HG03565 (cell line): ENCODE results near the gene CTNND2.
A peak's percentile ranks its signal among the peaks of the same experiment; 100 is the strongest.
"Not testable (repeated sequence)": the region's sequence is repeated elsewhere in the genome, so short reads cannot be mapped to it uniquely, and the experiment has no call there.

Experiments
- ATAC-seq: cut with Tn5 transposase; IDR thresholded peaks from one replicate; pipeline ENCODE4 v1.9.1; 2021; ENCODE audit warnings: mild to moderate bottlenecking, moderate library complexity; ENCODE audit not compliant: unreplicated experiment

CTNND2 gene

DNA sequence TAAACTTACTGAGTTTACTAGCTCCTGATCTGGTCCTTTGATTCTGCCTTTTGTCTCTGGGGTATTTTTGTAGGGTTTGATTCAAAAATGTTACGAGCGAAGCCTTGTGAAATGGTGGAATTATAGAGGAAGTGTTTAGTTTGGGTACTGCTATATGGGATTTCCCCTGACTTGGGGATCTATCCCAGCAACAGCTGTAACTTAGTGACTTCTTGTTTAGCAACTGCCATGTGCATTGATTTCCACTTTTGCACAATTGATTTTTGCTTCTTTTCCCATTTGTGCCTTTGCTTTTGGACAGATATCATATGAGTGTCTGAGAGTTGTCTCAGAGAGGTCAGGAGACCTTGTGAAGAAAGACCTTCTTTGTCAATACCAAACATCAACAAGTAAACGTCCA lies 894.7 kb downstream of the CTNND2 start:
- ATAC-seq: no peak

DNA sequence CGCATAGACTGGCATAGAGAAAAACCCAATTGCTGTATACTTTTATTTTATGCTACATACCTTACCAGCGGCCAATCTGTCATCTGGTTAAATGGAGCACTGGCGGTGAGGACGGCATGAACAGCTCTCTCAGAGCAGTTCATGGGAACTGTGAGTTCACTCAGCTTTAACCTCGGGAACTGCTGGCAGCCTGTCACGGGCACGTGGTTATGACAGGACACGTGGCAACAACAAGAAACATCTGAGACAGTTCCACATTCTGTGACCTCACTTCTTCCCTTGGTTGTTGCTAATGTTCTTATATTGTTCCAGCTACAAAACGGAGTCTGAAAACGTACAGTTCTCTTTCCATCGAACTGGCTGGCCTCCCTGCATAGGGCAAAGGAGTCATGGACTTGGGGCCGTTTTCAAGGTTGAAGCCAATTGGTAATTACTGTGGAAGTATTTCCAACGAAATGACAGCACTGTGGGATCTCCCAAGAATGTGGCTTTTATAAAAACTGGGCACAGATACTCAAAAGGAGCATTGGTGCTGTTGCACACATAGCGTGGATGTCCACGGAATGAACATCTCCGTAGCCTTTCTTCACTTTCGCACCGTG lies 896.9 kb downstream of the CTNND2 start:
- no peak for ATAC-seq

DNA sequence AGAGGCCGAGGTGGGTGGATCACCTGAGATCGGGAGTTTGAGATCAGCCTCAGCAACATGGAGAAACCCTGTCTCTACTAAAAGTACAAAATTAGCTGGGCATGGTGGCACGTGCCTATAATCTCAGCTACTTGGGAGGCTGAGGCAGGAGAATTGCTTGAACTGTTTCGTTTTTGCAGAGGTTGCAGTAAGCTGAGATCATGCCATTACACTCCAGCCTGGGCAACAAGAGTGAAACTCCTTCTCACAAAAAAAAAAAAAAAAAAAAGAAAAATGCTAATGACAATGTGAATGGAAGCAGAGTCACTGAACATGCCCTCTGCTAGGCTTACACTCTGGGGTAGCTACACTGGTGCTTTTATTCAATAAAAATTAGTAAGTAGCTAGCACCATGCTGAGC lies 899.7 kb downstream of the CTNND2 start:
- not testable (repeated sequence) for ATAC-seq

DNA sequence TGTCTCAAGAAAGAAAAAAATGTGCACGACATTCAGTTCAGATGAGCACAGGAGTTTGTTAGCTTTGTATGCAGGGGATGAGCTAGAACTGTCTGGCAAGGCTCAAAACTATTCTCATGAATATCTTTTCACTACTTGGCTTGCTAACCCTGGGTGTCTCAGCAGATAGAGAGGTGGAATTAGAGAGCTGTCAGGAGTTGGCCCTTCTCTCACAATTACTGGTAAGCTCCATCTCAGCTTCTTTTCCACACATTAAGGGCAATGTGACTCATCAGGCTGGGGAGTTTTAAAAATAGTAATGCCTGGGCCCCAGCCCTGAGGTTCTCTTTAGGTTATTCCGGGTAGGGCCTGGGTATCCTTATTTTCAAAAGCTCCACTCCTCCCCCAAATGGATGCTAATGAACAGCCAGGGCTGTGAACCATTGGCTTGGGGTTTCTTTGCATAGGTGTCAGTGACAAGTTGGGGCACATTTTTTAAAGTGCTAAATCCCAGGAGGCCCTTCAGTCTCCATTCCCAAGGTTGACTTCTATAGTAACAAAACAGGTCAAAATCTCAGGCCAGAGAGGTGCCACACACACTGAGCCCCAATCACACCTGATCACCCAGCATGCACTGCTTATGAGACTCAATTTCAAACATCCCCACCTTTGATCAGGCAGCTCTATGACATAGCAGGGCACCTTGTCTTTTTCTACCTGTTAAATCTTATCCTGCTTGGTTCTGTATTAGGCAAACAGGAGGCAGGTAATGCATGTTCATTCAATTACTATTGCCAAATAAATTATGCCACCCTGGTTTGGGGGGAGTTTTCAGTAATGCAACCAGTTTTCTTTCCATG lies 903.5 kb downstream of the CTNND2 start:
- no peak for ATAC-seq

DNA sequence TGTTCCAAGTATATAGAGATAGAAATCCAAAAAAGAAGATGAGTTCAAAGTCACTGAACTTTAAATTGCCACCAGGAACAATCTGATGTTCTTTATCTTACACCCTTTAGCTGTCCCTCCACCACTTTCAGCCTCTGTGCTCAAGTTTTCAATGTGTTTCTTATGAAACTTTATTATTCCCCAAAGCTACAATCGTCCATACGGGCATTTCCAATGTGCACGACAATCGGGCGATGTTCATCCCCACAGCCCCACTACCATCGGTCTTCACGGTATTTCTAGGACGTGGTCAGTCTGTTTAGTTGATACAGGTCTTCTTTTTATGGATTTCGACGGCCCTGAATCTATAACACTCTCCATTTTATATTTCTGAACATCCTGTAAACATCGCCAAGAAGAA lies 904.5 kb downstream of the CTNND2 start:
- ATAC-seq: no peak

DNA sequence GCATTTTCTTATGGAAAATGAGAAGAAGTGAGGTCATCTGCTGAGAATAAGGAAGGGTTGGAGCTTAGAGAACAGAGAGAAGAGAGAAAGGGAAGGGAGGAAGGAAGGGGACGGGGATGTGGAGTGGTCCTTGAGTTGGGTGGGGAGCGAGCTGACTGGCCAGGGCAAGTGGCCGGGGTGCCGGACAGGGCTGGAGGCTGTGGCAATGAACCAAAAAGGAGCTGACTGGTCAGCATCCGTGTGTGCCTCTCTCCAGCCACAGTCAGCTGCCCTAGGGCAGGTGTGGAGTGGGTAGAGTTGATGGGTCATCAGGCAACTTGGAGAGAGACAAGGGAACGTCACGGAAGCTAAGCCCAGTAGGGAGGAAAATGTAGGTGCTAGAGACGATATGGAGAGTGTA lies 908.4 kb downstream of the CTNND2 start:
- no peak for ATAC-seq

DNA sequence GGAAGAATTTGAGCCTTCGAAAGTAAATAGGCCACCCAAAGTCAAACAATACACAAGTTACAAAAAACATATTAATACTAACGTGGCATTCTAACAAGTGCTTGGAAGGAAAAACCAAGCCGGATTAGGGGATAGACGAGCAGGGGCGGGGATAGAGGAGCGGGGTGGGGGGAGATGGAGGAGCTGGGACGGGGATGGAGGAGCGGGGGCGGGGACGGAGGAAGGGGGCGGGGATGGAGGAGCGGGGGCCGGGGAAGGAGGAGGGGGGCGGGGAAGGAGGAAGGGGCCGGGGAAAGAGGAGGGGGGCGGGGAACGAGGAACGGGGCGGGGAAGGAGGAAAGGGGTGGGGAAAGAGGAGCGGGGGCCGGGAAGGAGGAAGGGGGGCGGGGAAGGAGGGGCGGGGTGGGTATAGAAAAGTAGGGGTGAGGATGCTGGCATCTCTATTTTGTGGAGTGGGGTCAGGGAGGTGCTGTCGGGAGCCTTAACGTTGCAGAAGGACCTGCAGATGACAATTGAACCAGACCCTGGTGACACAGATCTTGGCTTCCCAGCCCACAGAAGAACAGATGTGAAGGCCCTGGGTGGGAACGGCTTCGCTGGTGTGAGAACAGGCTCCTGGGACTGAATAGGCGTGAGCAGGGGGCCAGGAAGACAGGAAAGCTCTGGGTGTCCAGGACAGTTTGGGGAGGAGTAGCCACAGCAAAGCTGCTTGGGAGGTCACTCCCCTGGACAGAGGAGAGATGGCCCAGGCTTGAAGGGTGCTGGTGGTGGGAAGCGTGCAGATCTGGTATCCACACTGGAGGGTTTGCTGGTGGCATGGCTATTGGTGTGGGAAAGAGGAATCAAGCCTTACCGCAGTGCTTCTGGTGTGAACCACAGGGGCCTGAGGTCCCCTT lies 909.9 kb downstream of the CTNND2 start:
- no peak for ATAC-seq

DNA sequence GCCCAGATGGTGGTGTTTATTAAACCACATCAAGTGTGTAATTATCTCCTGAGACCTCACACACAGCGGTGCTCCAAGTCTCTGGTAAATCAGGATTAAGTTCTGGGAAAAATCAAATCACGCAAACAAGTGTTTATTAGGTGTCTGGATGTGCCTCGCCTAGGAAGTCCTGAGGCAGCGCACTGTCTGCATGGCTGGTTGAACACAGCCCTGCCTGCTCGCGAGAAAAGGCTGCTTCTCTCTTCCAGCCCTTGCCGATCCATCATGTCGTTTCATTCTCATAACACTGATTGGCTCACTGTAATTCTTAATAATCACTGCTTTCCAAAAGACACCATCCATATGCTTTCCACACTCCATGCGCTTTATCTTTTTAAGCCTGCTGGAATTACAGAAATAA lies 913.6 kb downstream of the CTNND2 start:
- no peak for ATAC-seq

DNA sequence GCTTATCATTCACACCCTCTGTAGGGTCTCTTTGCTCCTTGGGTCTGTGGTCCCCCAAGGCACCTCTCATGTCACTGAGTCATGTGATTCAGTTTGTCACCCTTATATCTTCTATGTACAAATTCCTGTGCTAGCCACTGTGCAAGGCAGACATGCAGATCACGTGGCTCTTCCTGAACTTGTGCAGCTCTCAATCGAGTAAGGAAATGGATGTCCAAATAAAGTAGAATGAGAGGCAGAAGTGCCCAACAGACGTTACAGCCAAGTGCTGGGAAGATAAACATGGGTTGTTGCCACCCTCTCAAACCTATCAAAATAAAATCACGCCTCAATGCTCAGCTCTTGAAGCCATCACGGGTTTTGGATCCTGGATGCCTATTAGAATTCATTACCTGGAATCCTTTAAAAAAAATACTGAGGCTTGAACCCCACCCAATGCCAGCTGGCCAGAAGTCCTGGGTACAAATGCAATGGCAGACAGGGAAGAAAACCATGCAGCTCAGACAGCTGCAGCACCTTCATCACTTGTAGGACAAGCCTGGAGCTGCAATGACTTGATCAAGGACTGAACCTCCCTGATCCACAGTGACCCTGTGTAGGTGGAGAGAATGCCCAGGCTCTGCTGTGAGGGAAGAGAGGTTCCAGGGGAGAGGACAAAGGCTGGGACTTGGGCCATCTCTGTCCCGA lies 914.5 kb downstream of the CTNND2 start:
- no peak for ATAC-seq

DNA sequence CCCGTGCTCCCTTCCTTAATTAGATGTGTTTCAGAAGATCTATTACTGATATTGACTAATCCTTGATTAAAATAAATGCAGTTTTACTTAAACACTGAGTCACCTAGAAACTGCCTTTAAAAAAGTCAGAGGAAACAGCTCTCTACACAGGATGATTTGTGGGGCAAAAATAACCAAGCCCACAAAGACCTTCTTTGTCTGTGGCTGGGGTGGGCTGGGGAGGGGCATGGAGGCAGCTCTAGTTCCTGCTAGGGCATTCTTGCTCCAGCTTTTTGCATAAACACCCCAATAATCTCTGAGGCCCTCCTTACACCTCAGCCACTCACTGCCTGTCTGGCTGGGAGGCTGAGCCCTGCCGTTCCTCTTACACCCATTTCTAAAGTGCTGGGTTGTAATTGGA lies 915.6 kb downstream of the CTNND2 start:
- ATAC-seq: no peak

DNA sequence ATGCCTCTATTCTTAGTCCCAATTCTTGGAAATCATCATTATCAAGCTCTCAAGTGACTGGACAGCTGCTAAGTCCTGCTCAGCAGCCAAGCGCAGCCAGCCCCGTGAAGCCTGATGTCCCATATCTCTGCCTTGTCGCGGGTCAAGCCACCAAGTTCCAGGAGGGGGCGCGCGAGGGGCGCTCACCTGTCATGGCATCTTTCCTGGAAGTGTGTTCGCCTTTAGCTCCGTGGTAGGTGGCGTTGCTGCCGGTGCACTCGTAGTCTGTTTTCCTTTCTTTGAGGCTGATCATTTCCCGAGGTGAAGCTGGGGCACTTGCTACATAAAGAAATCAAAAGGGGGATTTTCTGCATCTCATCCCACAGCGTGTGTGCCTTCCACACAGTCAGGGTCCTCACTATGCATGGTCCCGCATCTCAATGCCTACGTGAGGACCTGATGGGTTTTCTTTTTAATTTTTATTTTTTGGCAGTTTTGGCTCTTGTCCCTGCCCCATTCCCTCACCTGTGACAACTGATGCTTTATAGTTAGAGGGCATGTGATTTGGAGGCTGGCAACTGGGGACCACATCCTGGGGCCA lies 916.2 kb downstream of the CTNND2 start:
- peak; percentile 93 for ATAC-seq

DNA sequence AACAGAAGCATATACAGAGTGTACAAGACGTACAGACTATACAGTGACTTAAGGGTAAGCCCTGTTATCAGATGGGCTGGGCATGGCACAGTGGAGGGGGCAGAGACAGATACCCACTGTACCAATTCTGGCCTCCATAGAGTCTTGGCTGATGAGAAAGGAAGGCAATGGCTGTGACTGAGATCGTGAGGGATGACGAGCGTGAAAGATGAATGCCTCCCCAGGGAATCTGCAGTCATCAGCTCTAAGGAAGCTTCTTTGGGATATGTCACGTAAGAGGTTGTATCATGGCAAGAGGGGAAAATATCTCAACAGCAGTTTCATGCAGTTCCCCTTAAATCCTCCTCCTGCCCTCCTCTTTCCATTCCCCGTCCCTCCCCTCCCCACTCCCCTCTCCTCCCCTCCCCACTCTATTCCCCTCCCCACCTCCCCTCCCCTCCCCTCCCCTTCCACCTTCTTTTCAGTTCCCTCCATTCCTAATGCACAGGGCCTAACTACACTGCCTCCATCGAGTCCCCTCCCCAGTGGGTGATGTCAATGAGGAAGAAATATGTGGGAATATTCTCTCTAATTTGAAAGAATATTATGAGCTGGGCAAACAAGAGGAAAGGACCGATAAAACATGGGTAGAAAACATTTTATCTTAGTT lies 916.8 kb downstream of the CTNND2 start:
- ATAC-seq: no peak

DNA sequence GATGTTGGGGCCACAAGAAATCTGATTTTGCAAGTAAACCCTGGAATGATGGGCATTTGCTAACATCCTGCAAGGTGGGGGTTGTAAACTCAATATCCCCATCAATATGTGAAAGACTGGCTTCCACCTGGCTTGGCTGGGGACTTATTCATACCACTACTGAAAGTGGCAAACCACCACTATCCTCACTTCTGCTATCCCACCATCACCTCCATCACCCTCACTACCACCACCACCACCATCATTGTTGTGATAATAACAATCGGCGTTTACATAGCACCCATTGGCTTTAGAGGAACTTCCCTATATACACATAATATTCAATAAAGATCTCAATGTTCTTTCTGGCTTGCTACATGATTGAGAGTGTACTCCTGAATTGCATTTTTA lies 918.5 kb downstream of the CTNND2 start:
- no peak for ATAC-seq

DNA sequence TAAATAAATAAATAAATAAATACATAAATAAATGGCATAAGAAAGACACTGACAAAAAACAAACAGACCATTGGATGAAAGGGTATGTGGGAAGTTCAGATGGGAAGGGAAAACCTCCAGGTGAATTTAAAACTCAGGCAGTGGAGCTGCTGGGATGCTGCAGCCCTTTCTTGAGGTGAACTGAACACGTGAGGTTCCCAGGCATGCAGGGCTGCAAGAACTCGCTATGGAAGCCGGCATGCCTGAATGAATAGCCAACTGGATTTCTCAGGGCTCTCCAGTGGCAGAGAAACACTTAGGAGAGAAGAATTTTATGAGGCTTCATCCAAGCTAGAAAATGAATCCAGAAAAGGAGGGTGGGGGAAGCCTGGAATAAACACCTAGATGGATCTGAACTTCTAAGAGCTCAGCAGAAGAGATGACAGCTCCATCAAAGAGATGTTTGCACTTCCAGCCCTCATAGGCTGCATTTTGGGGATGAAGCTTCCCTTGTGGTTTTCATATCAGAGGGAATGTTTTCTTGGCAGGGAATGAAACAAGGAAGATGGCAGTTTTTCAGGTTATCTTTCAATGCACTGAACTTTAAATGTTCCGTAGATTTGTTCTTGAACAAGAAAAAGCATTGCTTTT lies 919.0 kb downstream of the CTNND2 start:
- ATAC-seq: no peak

DNA sequence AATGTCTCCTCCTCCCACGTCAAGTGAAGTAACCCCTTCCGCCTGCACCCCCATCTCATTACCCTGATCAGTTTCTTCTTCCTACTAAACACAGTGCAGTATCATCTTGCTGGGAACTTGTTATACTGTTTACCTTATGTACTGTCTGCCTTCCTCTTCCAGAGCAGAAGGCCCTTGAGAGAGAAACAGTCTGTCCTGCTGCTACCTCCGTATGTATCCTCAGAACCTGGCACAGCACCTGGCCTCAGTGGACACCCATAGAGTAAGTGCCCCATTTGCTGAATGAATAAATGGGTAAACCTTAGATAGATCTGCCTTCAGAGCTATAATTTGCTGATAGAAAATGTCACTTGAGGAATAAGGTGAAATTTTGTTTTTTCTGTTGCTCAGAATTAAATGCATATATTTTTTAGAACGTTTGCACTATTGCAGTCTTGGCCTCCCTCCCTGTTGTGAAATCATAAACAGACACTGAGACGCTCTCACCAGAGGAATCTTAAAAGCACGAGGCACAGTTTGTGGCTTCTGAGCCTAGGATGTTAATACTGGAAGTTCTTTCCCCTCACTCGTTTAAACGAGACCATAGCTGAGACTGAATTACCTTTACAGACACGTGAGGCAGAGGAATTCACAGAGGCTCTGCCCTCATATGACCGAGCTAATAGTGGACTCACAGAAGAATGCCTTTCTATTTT lies 920.1 kb downstream of the CTNND2 start:
- no peak for ATAC-seq

DNA sequence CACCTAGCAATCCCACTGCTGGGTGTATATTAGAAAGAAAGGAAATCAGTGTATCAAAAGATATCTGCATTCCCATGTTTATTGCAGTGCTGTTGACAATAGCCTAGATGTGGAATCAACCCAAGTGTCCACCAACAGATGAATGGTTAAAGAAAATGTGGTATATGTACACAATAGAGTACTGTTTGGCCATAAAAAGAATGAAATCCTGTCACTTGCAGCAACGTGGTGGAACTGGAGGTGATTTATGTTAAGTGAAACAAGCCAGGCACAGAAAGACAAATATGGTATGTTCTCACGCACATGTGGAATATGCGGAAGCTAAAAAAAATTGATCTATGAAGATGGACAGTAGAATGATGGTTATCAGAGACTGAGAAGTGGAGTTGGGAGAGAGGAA lies 921.6 kb downstream of the CTNND2 start:
- ATAC-seq: no peak

DNA sequence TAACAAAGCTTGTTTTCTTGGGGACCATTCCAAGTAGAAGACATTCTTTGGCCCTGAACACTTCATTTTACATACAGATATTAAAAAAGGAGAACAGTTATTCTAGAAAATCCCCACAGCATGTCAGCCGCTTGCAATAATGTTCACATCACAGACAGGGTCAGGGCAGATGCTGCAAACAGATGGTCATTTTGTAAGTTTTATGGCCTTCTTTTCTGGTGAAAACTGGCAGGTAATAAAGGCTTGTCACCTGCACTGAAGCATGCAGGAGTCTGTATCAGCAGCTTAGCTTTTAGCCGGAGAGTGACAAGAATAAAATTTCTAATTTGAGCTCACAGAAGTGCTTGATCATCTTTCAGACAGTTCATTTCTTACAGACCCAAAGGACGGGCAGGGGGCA lies 922.3 kb downstream of the CTNND2 start:
- no peak for ATAC-seq

DNA sequence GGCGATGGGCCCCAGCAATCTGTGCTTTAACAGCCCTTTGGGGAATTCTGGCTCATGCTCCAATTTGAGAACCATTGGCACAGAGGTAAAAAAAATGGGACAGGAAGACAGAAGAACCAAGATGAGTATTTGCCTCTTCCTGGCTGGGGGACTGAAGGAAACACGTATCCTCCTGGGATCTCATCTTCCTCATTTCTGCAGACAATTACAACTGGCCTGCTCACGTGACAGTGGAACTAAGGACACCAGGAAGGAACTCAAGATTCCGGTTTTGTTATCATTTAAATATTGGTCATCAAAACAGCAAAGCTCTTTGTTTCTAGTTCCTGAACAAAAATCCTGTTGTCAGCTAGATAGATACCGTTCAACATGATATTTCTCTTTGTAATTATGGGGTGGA lies 927.2 kb downstream of the CTNND2 start:
- no peak for ATAC-seq

DNA sequence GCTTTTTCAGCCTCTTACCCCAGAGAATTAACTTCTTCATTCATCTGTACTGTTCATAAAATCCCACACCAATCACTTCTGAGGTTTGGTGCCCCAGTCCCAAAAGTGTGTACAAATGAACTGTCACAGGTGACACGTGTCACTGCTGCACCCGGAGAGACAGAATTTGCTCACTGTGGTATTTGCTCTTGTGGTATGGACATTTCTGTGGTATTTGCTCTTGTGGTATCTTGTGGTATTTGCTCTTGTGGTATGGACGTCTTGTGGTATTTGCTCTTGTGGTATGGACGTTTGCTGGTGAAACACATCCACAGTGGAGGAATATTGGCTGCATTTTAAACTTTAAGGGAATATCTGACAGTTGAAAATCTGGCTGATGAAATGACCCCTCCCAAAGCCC lies 928.3 kb downstream of the CTNND2 start:
- no peak for ATAC-seq
